Stimulated activated CD8-positive, alpha-beta memory T cell treated with anti-CD3 and anti-CD28 coated beads, Interleukin-7, amount 100 ng/mL, for 4 hours (primary cell): Measurements from ENCODE around the gene ACTR3C.
"Not testable (repeated sequence)": the region's sequence is repeated elsewhere in the genome, so short reads cannot be mapped to it uniquely, and the experiment has no call there.

ENCODE experiments used
- DNase-seq, 2 donors: peaks; one replicate each; pipeline ENCODE4 v3.0.0-alpha.2; 2020; ENCODE audit warnings: low read depth in 2 of 2

Gene ACTR3C

DNA sequence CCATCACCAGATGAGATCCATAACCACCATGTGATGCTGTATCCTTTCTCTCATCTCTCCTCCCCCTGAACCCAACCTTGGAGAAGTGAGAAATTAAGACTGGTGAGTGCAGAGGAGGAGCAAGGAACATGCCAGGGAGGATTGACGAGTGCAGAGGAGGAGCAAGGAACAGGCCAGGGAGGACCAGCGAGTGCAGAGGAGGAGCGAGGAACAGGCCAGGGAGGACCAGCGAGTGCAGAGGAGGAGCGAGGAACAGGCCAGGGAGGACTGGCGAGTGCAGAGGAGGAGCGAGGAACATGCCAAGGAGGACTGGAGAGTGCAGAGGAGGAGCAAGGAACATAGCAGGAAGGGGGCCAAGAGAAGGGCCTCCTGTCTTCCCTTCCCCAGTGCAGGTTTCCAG lies 118.8 kb downstream of the ACTR3C start:
- DNase-seq = not testable (repeated sequence)

DNA sequence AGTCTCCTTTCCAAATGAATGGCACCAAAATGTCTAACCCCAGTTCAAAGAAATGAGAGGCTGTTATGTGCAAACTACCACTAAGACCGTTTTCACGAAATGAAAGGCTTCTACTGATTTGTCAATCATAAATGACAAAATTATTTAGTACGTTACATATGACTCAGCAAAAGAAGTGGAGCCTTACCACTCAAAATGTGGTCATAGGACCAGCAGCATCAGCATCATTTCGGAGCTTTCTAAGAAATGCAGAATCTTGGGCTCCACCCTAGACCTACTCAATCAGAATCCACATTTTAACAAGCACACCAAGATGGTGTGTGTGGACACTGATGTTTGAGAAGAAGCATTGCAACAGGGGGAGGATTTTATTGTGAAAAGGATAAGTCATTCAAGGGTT lies 120.5 kb downstream of the ACTR3C start:
- not testable (repeated sequence) for DNase-seq
